HG02885 (cell line): ENCODE measurements around the gene F11R.
"Not testable (repeated sequence)": the region's sequence is repeated elsewhere in the genome, so short reads cannot be mapped to it uniquely, and the experiment has no call there.

Source experiments
- ATAC-seq: cut with Tn5 transposase; IDR thresholded peaks from one replicate; pipeline ENCODE4 v1.9.1; 2021; ENCODE audit warnings: mild to moderate bottlenecking; ENCODE audit not compliant: unreplicated experiment, poor library complexity

Gene F11R

GRCh38 chr1:161020509-161021164, at the start of gene F11R:
Gene F11R, minus strand, starts transcription at chr1:161021152. Its CDS starts 79 bp downstream, at chr1:161021073.
- ATAC-seq, result peak; percentile 37

- peak; percentile 89 for ATAC-seq
These were observed 48.8 kb upstream of the F11R start, which contains the start of gene ARHGAP30 for GRCh38 chr1:161069731-161070270. Gene ARHGAP30, minus strand, starts transcription at chr1:161069891. Its CDS starts 267 bp downstream, at chr1:161069624.

GRCh38 chr1:161069241-161069640, 48.3 kb upstream of the F11R start:
- ATAC-seq, result peak; percentile 2

GRCh38 chr1:161068306-161069234, 47.6 kb upstream of the F11R start:
- peak; percentile 63 for ATAC-seq

GRCh38 chr1:161066694-161067093, 45.7 kb upstream of the F11R start:
- no peak for ATAC-seq

GRCh38 chr1:161065681-161066080, 44.7 kb upstream of the F11R start:
- not testable (repeated sequence) for ATAC-seq

- not testable (repeated sequence) for ATAC-seq
These were observed 43.0 kb upstream of the F11R start for GRCh38 chr1:161063936-161064335.

GRCh38 chr1:161061419-161061818, 40.5 kb upstream of the F11R start:
- ATAC-seq, result no peak

- ATAC-seq, result no peak
These were observed 38.3 kb upstream of the F11R start for GRCh38 chr1:161059293-161059692.

- no peak for ATAC-seq
These were observed 33.9 kb upstream of the F11R start for GRCh38 chr1:161054805-161055204.

GRCh38 chr1:161054232-161054631, 33.3 kb upstream of the F11R start:
- no peak for ATAC-seq

GRCh38 chr1:161052899-161053298, 31.9 kb upstream of the F11R start:
- ATAC-seq, result no peak

GRCh38 chr1:161051219-161051618, 30.3 kb upstream of the F11R start:
- no peak for ATAC-seq

- ATAC-seq, result no peak
These were observed 28.2 kb upstream of the F11R start for GRCh38 chr1:161048949-161049722.

GRCh38 chr1:161047436-161048420, 26.8 kb upstream of the F11R start:
- no peak for ATAC-seq

GRCh38 chr1:161046605-161047228, 25.8 kb upstream of the F11R start:
- peak; percentile 56 for ATAC-seq

GRCh38 chr1:161045736-161046604, 25.0 kb upstream of the F11R start, which contains the start of gene USF1:
Gene USF1, minus strand, starts transcription at chr1:161045977. Its CDS starts 2,702 bp downstream, at chr1:161043275.
- ATAC-seq, result peak; percentile 74
